ENCODE results near the gene FBLN2. TPM values are rescaled to one million over a fixed set of nuclear protein-coding genes. Genes with fewer than 3 reads are reported as not detected.

Gene FBLN2
- total RNA-seq, 2 donors from 2014 or later, result not detected

GRCh38 chr3:13644341-13645117 is 95.6 kb downstream of the FBLN2 start:
- Mint-ChIP-seq H3K27ac (no peak overlapping the region), H3K4me1 (ENCODE audit: low read depth in 2 of 2) (peaks cover 0 to 4% of the 10 kb centered on the region in 2 donors), H3K4me3 (no peak overlapping the region), H3K9me3 (no peaks in the 10 kb centered on the region), H3K36me3 (no peaks in the 10 kb centered on the region), H3K27me3 (peaks cover 16 to 20% of the 10 kb centered on the region in 2 donors)
- no peak for ATAC-seq
- DNase-seq (ENCODE audit: low spot score), result no peak

DNA sequence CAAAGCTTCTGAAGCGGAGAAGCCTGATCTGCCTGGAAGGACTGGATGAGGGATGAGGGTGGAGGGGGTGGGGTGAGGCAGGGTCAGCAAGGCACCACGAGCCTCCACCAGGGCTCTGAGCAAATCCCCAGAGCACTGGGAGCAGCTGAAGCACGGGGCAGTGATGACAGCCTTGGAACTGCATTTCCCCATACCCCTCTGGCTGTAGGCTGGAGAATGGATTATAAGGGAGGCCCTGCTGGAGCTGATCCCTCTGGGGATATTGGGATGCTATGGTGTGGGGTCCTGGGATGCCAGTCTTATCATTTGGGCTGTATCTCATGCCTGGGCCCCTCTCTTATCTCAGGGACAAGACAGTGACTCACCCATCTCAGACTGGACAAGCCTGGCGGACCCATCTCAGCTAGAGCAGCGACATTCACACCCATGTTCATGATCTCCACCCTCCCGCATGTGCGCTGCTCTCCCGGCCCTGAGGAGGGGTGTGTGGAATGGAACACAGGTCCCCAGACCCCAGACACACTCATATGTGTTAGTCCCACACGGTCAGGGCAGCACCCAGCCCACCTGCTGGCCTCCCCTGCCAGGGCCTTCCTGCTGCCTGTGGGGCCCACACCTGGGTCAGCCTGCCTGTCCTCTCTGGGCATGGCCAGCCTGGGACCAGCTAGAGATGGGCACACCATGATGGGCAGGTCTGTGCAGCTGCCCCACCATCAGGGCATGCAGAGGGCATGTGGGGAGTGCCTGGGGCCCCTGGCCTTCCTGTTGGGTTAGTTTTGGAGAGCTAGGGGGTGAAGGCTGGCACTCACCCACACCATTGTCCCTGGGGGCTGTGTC is 97.1 kb downstream of the FBLN2 start:
- peaks cover 0 to 10% of the 10 kb centered on the region in 2 donors for H3K4me1 Mint-ChIP-seq (ENCODE audit: low read depth in 2 of 2)
- peaks cover 16 to 23% of the 10 kb centered on the region in 2 donors for H3K27me3 Mint-ChIP-seq
- DNase-seq (ENCODE audit: low spot score) (no peak), ATAC-seq (no peak)
- no peaks in the 10 kb centered on the region for H3K36me3 Mint-ChIP-seq
- no peak overlapping the region for H3K27ac Mint-ChIP-seq
- H3K9me3 Mint-ChIP-seq, result no peaks in the 10 kb centered on the region
- H3K4me3 Mint-ChIP-seq, result no peak overlapping the region

GRCh38 chr3:13647298-13648059 is 98.6 kb downstream of the FBLN2 start:
- Mint-ChIP-seq H3K27me3 (peaks cover 16 to 28% of the 10 kb centered on the region in 2 donors), H3K36me3 (no peaks in the 10 kb centered on the region), H3K4me3 (no peak overlapping the region), H3K9me3 (no peaks in the 10 kb centered on the region), H3K4me1 (ENCODE audit: low read depth in 2 of 2) (peaks cover 0 to 13% of the 10 kb centered on the region in 2 donors), H3K27ac (no peak overlapping the region)
- DNase-seq (ENCODE audit: low spot score) (no peak), ATAC-seq (no peak)

- Mint-ChIP-seq H3K27ac (no peak overlapping the region), H3K27me3 (peaks cover 16 to 28% of the 10 kb centered on the region in 2 donors), H3K4me1 (ENCODE audit: low read depth in 2 of 2) (peaks cover 0 to 13% of the 10 kb centered on the region in 2 donors), H3K4me3 (no peak overlapping the region), H3K9me3 (no peaks in the 10 kb centered on the region), H3K36me3 (no peaks in the 10 kb centered on the region)
- DNase-seq (ENCODE audit: low spot score), result peak; percentile 77
- peak; percentile 54 to 61 for ATAC-seq
Observed at GRCh38 chr3:13648060-13649001, 99.4 kb downstream of the FBLN2 start.

- Mint-ChIP-seq H3K27me3 (peaks cover 10 to 27% of the 10 kb centered on the region in 2 donors), H3K36me3 (no peaks in the 10 kb centered on the region), H3K27ac (no peak overlapping the region), H3K4me1 (ENCODE audit: low read depth in 2 of 2) (peaks cover 8 to 18% of the 10 kb centered on the region in 2 donors), H3K4me3 (peak overlapping the region; percentile 8), H3K9me3 (no peaks in the 10 kb centered on the region)
- peak; percentile 84 for DNase-seq (ENCODE audit: low spot score)
- peak; percentile 75 to 85 for ATAC-seq
Observed at GRCh38 chr3:13650210-13651056, 101.5 kb downstream of the FBLN2 start.

DNA sequence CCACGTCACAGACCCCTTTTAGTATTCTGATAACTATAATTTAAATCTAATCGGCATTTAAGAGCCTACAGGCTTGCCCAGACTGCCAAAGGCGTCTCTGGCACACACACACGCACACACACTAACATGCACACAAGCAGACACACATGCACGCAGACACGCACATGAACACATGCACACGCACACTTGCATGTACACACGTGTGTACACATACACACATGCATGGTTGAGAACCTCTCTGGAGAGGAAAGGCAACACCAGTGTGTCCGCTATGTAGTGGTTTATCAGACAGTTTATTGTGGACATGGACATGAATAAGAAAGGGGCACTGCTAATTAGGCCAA is 102.1 kb downstream of the FBLN2 start:
- H3K27ac Mint-ChIP-seq, result no peak overlapping the region
- no peak overlapping the region for H3K4me3 Mint-ChIP-seq
- no peaks in the 10 kb centered on the region for H3K36me3 Mint-ChIP-seq
- no peaks in the 10 kb centered on the region for H3K9me3 Mint-ChIP-seq
- ATAC-seq, result no peak
- DNase-seq (ENCODE audit: low spot score), result no peak
- H3K4me1 Mint-ChIP-seq (ENCODE audit: low read depth in 2 of 2), result peaks cover 13 to 20% of the 10 kb centered on the region in 2 donors
- H3K27me3 Mint-ChIP-seq, result peaks cover 8 to 27% of the 10 kb centered on the region in 2 donors

DNA sequence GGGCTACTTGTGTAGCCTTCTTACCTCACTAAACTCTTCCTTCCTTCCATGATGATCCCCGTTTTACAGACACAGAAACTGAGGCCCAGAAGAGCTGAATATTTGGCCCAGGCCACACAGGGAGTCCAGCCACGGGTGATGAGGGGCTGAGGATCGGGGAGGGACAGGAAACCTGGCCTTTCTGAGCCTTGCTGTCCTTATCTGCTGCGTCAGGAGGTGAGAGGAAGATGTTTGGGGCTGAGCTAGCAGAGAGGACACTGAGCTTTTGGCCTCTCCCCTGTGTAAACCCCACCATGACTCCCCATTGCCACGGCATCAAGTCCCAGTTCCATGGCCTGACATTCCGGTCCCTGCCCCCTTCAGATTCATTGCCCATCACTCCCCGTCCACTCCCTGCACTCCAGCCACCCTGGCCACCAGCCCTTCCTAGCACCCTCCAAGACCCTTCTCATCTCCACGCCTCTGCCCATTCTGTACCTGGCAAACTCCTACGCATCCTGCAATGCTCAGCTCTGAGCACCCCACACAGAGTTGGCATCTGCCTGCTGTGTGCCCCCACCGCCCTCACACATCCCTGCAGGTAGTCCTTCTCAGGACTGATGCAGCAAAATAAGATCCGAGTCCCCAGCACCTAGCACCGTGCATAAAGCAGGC is 103.0 kb downstream of the FBLN2 start:
- H3K27ac Mint-ChIP-seq, result no peak overlapping the region
- H3K27me3 Mint-ChIP-seq, result peaks cover 6 to 26% of the 10 kb centered on the region in 2 donors
- DNase-seq (ENCODE audit: low spot score) (no peak), ATAC-seq (no peak)
- no peaks in the 10 kb centered on the region for H3K36me3 Mint-ChIP-seq
- H3K9me3 Mint-ChIP-seq, result no peaks in the 10 kb centered on the region
- peaks cover 15 to 20% of the 10 kb centered on the region in 2 donors for H3K4me1 Mint-ChIP-seq (ENCODE audit: low read depth in 2 of 2)
- no peak overlapping the region for H3K4me3 Mint-ChIP-seq

DNA sequence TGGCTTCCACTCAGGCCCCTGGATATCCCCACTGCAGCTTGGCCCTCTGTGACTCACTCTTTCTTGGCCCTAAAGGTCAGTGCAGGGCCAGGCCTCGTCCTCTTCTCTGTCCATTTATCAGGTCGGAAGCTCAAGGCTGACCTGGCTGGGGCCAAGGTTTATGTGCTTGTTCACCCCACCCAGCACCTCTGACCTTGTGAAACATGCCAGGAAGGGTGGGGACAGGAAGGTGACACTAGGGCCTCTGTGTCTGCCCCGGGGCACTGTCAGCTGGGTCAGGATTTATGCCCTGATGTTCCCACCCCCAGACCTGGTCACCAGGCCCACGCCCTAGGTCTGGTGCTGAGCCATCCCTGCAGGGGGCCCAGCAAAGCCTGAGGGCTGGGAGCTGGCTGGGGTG is 103.8 kb downstream of the FBLN2 start:
- no peaks in the 10 kb centered on the region for H3K9me3 Mint-ChIP-seq
- no peaks in the 10 kb centered on the region for H3K36me3 Mint-ChIP-seq
- H3K27ac Mint-ChIP-seq, result no peak overlapping the region
- DNase-seq (ENCODE audit: low spot score) (no peak), ATAC-seq (no peak)
- H3K4me3 Mint-ChIP-seq, result no peak overlapping the region
- H3K27me3 Mint-ChIP-seq, result peaks cover 7 to 20% of the 10 kb centered on the region in 2 donors
- H3K4me1 Mint-ChIP-seq (ENCODE audit: low read depth in 2 of 2), result peaks cover 15 to 20% of the 10 kb centered on the region in 2 donors

GRCh38 chr3:13653631-13654279 is 104.8 kb downstream of the FBLN2 start:
- Mint-ChIP-seq H3K36me3 (no peaks in the 10 kb centered on the region), H3K4me3 (no peak overlapping the region), H3K27ac (peak overlapping the region in 1 of 2 donors; percentile 39), H3K27me3 (peaks cover 8 to 21% of the 10 kb centered on the region in 2 donors), H3K9me3 (no peaks in the 10 kb centered on the region), H3K4me1 (ENCODE audit: low read depth in 2 of 2) (peaks cover 15 to 16% of the 10 kb centered on the region in 2 donors)
- no peak for DNase-seq (ENCODE audit: low spot score)
- ATAC-seq, result no peak

DNA sequence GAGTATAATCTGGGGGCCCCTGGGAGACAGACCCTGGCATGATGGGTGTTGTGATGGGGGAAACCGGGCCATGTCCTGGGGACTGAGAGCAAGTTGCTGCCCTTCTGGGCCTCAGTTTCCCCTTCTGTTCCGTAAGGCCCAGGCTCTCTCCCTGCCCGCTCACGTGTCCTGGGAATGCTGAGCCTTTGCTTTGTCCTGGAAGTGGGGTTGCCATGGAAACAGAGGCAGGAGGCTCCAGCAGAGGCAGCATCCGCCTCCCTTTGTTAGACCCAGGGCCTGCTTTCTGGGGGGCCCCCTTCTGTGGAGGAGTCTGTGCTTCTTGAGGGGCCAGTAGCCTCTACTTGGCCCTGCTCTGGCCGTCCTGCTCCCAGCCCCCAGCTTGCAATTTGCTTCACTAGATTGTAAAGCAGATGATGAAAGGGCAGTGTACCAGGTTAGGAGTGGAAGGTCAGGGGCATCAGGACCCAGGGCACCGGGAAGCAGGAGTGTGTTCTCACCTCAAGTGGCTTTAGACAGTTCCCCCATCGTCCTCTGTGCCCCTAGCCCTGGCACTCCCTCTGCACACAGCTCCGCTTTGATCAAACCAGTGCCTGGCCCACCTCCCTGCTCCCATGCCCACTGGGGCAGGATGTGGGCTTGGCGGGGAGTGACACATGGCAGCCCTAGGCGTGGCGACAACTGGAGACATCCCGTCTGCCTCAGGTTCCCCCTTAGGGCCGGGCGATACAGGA is 105.6 kb downstream of the FBLN2 start:
- ATAC-seq, result peak in 1 of 2 donors; percentile 48
- H3K27me3 Mint-ChIP-seq, result peaks cover 8 to 20% of the 10 kb centered on the region in 2 donors
- no peaks in the 10 kb centered on the region for H3K9me3 Mint-ChIP-seq
- H3K4me3 Mint-ChIP-seq, result no peak overlapping the region
- H3K27ac Mint-ChIP-seq, result no peak overlapping the region
- no peak for DNase-seq (ENCODE audit: low spot score)
- H3K4me1 Mint-ChIP-seq (ENCODE audit: low read depth in 2 of 2), result peaks cover 15 to 16% of the 10 kb centered on the region in 2 donors
- H3K36me3 Mint-ChIP-seq, result no peaks in the 10 kb centered on the region

Measured in natural killer cell treated with Interleukin-12 subunit alpha and Interleukin-12 subunit beta and Interleukin-15 and Interleukin-18, amount 100 ng/mL, for 72 hours (primary cell).